SK-N-SH treated with all-trans-retinoic acid at 6 μM for 48 hours (cell line): ENCODE results near the gene C15orf40.

ENCODE experiments used
- ARNTL ChIP-seq: fragments of 450-650 bp; formaldehyde crosslinking; IDR thresholded peaks from 2 replicates; pipeline ENCODE4 v1.5.0; 2020; ENCODE audit warnings: low read depth, mild to moderate bottlenecking, moderate library complexity, borderline replicate concordance
- CREB5 ChIP-seq: fragments of 250-450 bp; sonication (Bioruptor Pico); IDR thresholded peaks from 2 replicates; pipeline ENCODE4 v1.5.1; 2020; ENCODE audit warnings: low read depth, mild to moderate bottlenecking, moderate library complexity
- ESRRG ChIP-seq: fragments of 250-450 bp; sonication (Bioruptor Pico); IDR thresholded peaks from 2 replicates; pipeline ENCODE4 v1.6.1; 2021; ENCODE audit warnings: mild to moderate bottlenecking
- ISL1 ChIP-seq: fragments of 250-450 bp; sonication (Bioruptor Pico); IDR thresholded peaks from 2 replicates; pipeline ENCODE4 v2.1.2; 2022; ENCODE audit warnings: mild to moderate bottlenecking, moderate library complexity
- PATZ1 ChIP-seq: fragments of 250-450 bp; sonication (Bioruptor Pico); IDR thresholded peaks from 2 replicates; pipeline ENCODE4 v1.8.0; 2020; ENCODE audit warnings: mild to moderate bottlenecking, moderate library complexity, borderline replicate concordance
- POU6F1 ChIP-seq: fragments of 250-450 bp; sonication (Bioruptor Pico); IDR thresholded peaks from 2 replicates; pipeline ENCODE4 v1.8.0; 2021; ENCODE audit warnings: low read depth, mild to moderate bottlenecking, moderate library complexity, borderline replicate concordance
- PPARA ChIP-seq: fragments of 250-450 bp; sonication (Bioruptor Pico); IDR thresholded peaks from 2 replicates; pipeline ENCODE4 v1.5.0; 2020; ENCODE audit warnings: mild to moderate bottlenecking, borderline replicate concordance
- TCF4 ChIP-seq: fragments of 250-450 bp; sonication (Bioruptor Pico); IDR thresholded peaks from 2 replicates; pipeline ENCODE4 v1.8.0; 2021; ENCODE audit warnings: mild to moderate bottlenecking, moderate library complexity, borderline replicate concordance
- TSHZ2 ChIP-seq: fragments of 250-450 bp; sonication (Bioruptor Pico); IDR thresholded peaks from 2 replicates; pipeline ENCODE4 v1.5.0; 2020; ENCODE audit warnings: mild to moderate bottlenecking, moderate library complexity

GRCh38 chr15:82970696-82971095, 40.7 kb downstream of the C15orf40 start:
- TF ChIP-seq ARNTL (CRISPR knock-in tag) = no peak
- no peak for TF ChIP-seq PPARA (CRISPR knock-in tag)
- no peak for TF ChIP-seq CREB5
- no peak for TF ChIP-seq ISL1 (CRISPR knock-in tag)
- TF ChIP-seq ESRRG (CRISPR knock-in tag) = no peak
- no peak for TF ChIP-seq POU6F1 (CRISPR knock-in tag)
- no peak for TF ChIP-seq PATZ1 (CRISPR knock-in tag)
- TF ChIP-seq TCF4 = peak; percentile 45; the same call in 1 of the 2 replicates
- no peak; the same call in 1 of the 2 replicates for TF ChIP-seq TSHZ2
